Measurements from ENCODE around the gene SSBP2. TPM values are rescaled to one million over a fixed set of nuclear protein-coding genes. Genes with fewer than 3 reads are reported as not detected.

Gene SSBP2
- total RNA-seq, 2 donors from 2014 or later: 11.1 to 28.0 TPM

- Histone ChIP-seq H3K9me3 (no peaks in the 10 kb centered on the region), H3K27me3 (no peaks in the 10 kb centered on the region), H3K4me3 (no peak overlapping the region), H3K9ac (ENCODE audit: low read depth in 2 of 2, low read length in 2 of 2) (no peak overlapping the region), H3K27ac (no peak overlapping the region), H3K36me3 (no peaks in the 10 kb centered on the region), H3K4me1 (no peaks in the 10 kb centered on the region)
- no peak for DNase-seq
- intact Hi-C loops (cut with DNase I): loop anchor here (5.0 to 10.0 kb wide), 2 partner anchors 415 to 738 kb away; no protein-coding TSS in a partner anchor
- TF ChIP-seq CTCF (IDR thresholded peaks at IDR 0.05): no peak
These were observed 321.5 kb downstream of the SSBP2 start for GRCh38 chr5:81429363-81429762.

GRCh38 chr5:81428861-81429260 is 322.0 kb downstream of the SSBP2 start:
- TF ChIP-seq CTCF (IDR thresholded peaks at IDR 0.05): no peak
- no peaks in the 10 kb centered on the region for H3K4me1 ChIP-seq
- H3K36me3 ChIP-seq: no peaks in the 10 kb centered on the region
- no peaks in the 10 kb centered on the region for H3K9me3 ChIP-seq
- no peak overlapping the region for H3K4me3 ChIP-seq
- H3K27ac ChIP-seq: no peak overlapping the region
- no peaks in the 10 kb centered on the region for H3K27me3 ChIP-seq
- DNase-seq: no peak
- H3K9ac ChIP-seq (ENCODE audit: low read depth in 2 of 2, low read length in 2 of 2): no peak overlapping the region
- intact Hi-C loops (cut with DNase I): loop anchor here (5.0 to 10.0 kb wide), 2 partner anchors 416 to 738 kb away; no protein-coding TSS in a partner anchor

- intact Hi-C loops (cut with DNase I): loop anchor here (5.0 to 10.0 kb wide), 2 partner anchors 416 to 739 kb away; no protein-coding TSS in a partner anchor
- no peak overlapping the region for H3K9ac ChIP-seq (ENCODE audit: low read depth in 2 of 2, low read length in 2 of 2)
- no peaks in the 10 kb centered on the region for H3K36me3 ChIP-seq
- no peak overlapping the region for H3K27ac ChIP-seq
- DNase-seq: no peak
- no peaks in the 10 kb centered on the region for H3K9me3 ChIP-seq
- H3K4me1 ChIP-seq: no peaks in the 10 kb centered on the region
- H3K27me3 ChIP-seq: no peaks in the 10 kb centered on the region
- TF ChIP-seq CTCF (IDR thresholded peaks at IDR 0.05): no peak
- no peak overlapping the region for H3K4me3 ChIP-seq
These were observed 322.5 kb downstream of the SSBP2 start for GRCh38 chr5:81428446-81428845.

- intact Hi-C loops (cut with DNase I): loop anchor here (5.0 to 10.0 kb wide), 2 partner anchors 417 to 740 kb away; no protein-coding TSS in a partner anchor
- no peak for DNase-seq
- Histone ChIP-seq H3K27me3 (no peaks in the 10 kb centered on the region), H3K9ac (ENCODE audit: low read depth in 2 of 2, low read length in 2 of 2) (no peak overlapping the region), H3K27ac (no peak overlapping the region), H3K36me3 (no peaks in the 10 kb centered on the region), H3K9me3 (no peaks in the 10 kb centered on the region), H3K4me3 (no peak overlapping the region), H3K4me1 (no peaks in the 10 kb centered on the region)
- no peak for TF ChIP-seq CTCF (IDR thresholded peaks at IDR 0.05)
These were observed 323.3 kb downstream of the SSBP2 start for GRCh38 chr5:81427566-81427965.

DNA sequence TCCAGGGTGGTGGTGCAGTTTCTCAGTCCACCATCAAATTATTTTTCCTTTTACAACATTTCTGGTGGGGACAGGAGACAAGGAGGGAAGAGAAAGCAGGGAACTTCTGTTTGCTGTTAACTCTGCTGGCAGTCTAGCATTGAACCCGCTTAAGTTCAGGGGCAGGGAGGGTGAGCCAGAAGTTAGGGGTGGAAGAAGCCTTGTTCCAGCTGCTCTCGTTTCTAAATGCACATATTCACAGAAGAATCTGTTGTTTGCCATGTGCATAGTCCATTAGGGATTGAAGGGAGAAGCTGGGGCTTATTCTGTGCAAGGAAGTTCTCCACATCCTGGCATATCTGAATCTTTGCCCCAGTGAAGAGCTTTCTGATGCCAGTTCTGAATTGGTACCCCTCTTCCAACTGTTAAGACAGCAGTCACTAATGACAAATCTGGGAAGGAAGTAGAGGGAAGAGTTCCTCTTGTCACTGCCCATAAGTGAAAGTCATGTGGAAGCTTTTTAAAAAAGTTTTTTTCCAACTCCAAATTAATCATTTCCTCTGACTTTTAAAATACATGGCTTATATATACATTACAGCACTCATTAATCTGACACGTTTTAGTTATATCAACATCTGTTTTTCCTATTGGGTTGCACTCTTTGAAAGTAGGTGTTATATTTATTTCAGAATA is 324.4 kb downstream of the SSBP2 start:
- H3K27ac ChIP-seq: no peak overlapping the region
- TF ChIP-seq CTCF (IDR thresholded peaks at IDR 0.05): no peak

More for the DNA sequence above, 324.4 kb downstream of the SSBP2 start:
- intact Hi-C loops (cut with DNase I): loop anchor here (5.0 to 10.0 kb wide), 2 partner anchors 418 to 741 kb away; no protein-coding TSS in a partner anchor
- Histone ChIP-seq H3K9ac (ENCODE audit: low read depth in 2 of 2, low read length in 2 of 2) (no peak overlapping the region), H3K36me3 (no peaks in the 10 kb centered on the region), H3K27me3 (no peaks in the 10 kb centered on the region), H3K9me3 (no peaks in the 10 kb centered on the region), H3K4me1 (no peaks in the 10 kb centered on the region), H3K4me3 (no peak overlapping the region)
- DNase-seq: no peak

Data from colonic mucosa (tissue), 4 donors.